Measurements from ENCODE around the gene BOLA2B.
"Not testable (repeated sequence)": the region's sequence is repeated elsewhere in the genome, so short reads cannot be mapped to it uniquely, and the experiment has no call there.

GRCh38 chr16:30194172-30194925 is 883 bp upstream of the BOLA2B start:
- not testable (repeated sequence) for TF ChIP-seq CTCF (IDR thresholded peaks at IDR 0.05; ENCODE audit: poor library complexity); EZH2phosphoT487 (IDR thresholded peaks at IDR 0.05; ENCODE audit: low read depth, severe bottlenecking, unreplicated experiment)

All from hepatocyte (in vitro differentiated cells).